Measurements from ENCODE around the gene BCDIN3D.
"Not testable (repeated sequence)": the region's sequence is repeated elsewhere in the genome, so short reads cannot be mapped to it uniquely, and the experiment has no call there.

Gene BCDIN3D

DNA sequence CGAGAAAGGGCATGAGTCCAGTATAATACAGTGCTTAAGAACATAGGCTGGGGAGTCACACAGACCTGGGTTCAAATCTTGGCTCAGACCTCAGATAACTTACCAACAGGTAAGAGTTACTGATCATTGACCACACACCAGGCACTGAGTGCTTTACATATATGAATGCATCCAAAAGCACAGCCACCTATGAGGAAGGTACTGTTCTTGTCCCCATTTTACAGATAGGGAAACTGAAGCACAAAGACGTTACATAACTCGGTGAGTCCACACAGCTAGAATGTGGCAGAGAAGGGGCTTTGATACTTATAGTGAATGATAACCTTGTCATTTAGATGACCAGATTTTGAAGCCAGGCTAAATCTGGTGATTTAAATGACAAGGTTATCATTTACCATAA lies 33.2 kb upstream of the BCDIN3D start:
- no peak for DNase-seq (ENCODE audit: low spot score)

DNA sequence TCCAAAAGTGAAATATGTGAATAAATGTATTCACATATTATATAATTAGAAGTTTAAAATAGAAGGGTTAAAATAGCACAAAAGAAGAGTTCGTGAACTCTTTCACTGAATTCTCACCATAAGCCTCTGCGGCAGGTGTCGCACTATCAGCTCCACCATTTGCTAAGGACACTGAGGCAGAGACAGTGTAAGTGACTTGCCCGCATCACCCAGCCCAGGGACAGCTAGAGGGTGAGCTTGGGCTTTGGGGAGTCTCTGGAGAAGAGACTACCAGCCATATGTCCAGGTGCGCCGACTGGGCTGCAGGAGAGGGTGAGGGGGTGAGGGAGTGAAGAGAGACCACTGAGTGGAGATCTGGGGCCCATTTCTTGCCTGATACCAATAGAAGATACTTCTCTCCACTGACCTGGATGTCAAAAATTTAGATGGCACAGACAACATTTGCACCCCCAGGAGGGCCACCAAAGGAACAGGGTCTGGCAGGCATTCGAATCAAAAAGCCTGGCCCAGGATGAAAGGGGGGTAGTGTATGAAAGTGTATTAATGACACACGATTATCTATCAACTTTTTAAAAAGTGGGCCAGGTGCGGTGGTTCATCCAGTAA lies 32.3 kb upstream of the BCDIN3D start:
- no peak for DNase-seq (ENCODE audit: low spot score)

DNA sequence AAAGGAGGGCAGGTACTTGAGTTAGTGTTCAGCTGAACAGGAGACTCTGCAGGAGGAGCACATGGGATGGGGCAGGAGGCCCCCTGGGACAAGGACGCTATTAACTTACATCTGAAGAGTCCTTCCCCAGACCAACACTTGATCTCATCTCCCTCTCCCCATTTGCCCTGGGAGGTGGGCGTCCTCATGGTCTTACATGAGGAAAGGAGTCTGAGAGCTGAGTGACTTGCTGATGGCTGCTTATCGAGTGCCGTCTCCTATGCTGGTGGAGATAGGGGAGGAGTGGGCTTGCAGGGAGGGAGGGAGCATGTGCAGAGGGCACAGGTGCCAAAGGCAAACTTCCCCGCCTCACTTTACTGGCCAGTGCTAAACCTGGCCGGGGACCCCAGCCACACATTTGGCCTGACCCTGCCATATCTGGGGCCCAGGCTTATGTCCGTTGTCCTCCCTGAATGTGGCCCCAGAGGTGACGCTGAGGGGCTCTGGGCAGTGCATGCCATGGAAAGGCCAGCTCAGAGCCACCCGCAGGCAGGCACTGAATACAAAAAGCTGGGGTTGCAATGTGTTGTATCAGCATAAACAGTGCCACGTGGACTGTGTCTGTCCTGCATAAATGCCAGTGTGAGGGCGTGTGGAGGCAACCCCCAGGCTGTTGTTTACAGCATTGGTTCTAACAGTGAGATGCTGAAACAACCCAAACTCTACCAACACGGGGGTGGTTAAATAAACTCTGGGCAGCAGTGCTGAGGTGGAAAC lies 31.4 kb upstream of the BCDIN3D start:
- no peak for DNase-seq (ENCODE audit: low spot score)

DNA sequence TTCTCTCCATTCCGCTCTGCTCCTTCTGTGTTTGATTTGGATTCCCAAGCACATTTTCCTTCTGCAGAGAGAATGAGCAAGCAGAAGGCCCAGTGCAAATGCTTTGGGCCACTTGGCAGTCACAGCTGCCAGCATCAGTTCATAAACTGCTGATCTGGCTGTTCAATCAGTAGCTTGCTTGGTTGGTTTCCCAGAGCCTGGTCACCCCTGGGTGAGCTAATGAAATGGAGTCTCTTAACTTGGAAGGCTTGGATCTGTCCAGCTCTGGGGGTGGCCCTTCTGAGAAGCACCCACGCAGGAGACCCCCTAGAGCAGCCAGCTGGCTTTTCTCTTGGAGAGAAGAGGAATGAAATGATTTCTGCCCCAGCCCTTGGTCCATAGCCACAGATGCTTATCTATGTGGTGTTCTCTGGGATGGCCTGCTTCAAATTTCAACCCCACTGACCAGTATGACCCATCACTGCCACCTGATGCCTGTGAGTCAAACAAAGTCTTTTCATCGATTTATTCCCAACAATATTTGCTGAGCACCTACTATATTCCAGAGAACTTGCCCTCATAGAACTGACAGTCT lies 30.5 kb upstream of the BCDIN3D start:
- no peak for DNase-seq (ENCODE audit: low spot score)

DNA sequence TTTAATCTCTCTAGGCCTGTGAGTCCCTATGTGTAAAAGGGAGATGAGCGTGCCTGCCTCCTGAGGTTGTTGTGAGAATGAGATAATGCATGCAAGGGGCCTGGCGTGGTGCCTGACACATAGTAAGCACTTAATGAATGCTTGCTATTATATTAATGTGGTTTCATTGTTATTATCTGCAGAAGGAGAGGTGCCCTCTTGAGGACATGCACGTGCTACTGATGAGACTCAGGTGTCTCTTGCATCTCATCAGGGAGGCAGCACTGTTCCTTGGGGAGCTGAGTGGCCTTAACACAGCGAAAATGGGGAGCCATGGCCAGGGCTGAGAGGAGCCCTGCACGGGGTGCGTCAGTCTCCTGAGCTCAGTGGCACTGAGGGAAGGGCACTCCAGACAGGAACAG lies 29.9 kb upstream of the BCDIN3D start:
- no peak for DNase-seq (ENCODE audit: low spot score)

GRCh38 chr12:49872381-49872780 lies 29.5 kb upstream of the BCDIN3D start:
- no peak for DNase-seq (ENCODE audit: low spot score)

- not testable (repeated sequence) for DNase-seq (ENCODE audit: low spot score)
These were observed 28.9 kb upstream of the BCDIN3D start for GRCh38 chr12:49871811-49872251.

DNA sequence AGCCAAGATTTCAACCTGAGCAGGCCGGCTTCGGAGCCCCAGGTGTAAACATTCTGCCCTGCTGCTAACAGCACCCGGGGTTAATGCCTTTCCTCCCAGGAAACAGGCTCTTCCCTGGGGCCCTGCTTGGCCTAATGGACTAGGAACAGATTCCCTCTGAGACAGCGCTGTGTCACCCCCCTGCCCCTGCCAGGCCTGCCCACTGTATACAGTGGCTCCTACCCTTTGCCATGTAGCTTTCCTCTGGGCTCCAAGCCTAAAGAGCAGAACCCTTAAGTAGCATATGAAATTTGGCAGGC lies 28.3 kb upstream of the BCDIN3D start:
- no peak for DNase-seq (ENCODE audit: low spot score)

DNA sequence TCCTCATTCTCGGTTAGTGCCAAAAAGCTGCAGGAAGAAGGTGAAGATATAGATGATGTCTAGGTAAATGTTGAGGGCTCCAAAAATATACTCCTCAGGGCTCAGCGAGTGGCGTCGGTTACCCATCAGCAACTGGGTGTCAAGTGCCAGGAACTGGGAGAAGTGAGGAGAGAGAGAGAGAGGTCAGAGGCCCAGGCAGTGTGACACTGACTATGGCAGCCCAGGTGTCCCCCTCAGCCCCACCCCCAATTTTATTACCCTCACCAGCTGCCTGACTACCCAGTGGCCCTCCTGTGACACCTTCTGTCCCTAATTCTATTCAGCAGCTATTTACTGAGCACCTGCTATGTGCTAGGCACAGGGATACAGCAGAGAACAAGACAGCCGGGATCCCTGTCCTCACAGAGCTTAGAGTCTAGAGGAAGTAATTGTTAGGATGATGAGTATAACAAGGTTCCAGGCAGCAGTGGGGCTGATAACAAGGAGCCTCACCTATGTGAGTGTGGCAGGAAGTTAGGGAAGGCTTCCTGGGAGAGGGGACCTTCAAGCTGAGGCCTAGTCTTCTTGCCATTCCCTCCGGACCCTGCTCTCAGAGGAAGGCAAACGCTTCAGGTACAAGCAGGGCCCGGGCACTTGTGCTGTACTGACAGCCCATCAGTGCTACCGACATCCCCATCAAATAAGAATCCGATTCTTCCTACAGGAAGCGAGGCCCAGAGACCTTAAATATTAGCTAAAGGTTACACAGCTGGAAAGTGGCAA lies 27.8 kb upstream of the BCDIN3D start:
- no peak for DNase-seq (ENCODE audit: low spot score)

- DNase-seq (ENCODE audit: low spot score), result no peak
These were observed 27.1 kb upstream of the BCDIN3D start for GRCh38 chr12:49869816-49870500.

GRCh38 chr12:49868952-49869815 lies 26.3 kb upstream of the BCDIN3D start:
- DNase-seq (ENCODE audit: low spot score), result peak; percentile 42

- DNase-seq (ENCODE audit: low spot score), result no peak
These were observed 25.5 kb upstream of the BCDIN3D start for GRCh38 chr12:49868449-49868848.

- peak; percentile 81 for DNase-seq (ENCODE audit: low spot score)
These were observed 24.9 kb upstream of the BCDIN3D start for GRCh38 chr12:49867570-49868341.

DNA sequence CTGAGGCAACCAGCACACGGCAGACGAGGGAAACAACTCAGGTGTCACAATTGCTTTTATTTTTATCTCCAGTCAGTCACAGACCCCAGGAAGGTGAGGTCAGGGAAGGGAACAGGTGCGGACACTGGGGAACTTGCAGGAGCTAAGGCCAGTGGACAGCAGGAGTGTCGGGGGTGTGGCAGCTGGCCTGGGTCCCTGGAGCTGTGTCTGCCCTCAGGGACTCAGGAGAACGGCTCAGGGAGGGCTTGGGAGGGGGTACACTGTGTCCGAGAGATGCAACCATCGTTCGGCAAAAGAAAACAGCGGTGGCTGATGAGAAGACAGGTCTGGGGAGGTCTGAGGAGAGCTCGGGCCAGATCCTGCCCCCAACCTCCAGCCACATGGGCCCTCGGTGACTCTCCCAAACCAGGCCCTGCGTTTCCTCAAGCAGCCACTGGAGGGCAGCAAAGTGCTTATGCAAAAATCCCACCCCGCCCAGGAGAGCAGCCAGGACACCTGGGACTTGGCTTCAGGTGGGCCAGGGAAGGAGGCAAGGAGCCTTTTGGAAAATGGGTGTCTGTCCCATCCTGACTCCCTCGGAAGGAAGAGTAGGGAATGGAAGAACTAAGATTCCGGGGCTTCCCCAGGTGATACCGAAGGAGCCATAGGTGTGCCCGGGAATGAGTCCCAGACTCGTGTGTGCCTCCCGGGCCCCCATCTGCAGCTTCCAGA lies 24.1 kb upstream of the BCDIN3D start:
- DNase-seq (ENCODE audit: low spot score), result peak; percentile 68

DNA sequence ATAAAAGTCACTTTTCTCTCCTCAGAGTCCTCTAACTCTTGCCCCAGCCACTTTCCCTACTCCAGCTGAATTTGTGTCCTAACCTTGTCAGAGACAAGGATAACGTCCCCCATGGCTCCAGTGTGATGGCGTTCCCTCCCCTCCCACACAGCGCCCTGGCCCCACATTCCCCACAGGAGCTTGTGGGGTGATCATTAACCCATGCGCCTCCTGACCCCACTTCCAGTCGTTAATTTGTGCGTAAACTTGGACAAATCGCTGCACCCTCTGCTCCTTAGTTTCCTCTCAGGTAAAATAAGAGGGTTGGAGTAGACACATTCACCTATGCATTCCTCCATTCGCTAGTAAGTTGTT lies 22.9 kb upstream of the BCDIN3D start:
- DNase-seq (ENCODE audit: low spot score), result no peak

DNA sequence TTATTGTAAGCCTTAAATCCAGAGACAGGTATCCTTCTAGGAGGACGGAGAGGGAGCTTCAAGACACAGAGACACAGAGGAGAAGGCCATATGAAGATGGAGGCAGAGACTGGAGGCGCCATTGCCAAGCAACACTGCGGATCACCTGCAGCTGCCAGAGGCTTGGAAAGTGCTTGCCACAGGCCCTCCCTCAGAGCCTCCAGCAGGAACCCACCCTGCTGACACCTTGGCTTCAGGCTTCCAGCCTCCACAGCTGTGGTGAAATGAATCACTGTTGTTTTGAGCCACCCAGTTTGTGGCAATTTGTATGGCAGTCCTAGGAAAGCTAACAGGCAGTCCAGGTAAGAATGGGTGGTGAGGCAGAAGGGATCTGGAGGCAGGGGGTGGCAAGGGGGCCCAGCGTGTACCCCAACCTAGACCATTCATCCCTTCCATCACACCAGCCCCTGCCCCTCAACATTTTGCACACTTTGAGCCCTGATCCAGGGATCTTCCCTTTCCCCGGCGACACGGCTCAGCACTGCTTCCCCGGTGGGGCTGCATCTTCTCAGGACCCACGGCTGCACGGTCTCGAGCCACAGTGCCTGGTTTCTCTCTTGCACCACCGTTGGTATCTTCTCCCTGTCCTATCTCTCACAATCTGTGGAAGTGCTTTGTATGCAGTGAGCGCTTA lies 22.3 kb upstream of the BCDIN3D start:
- DNase-seq (ENCODE audit: low spot score), result no peak

DNA sequence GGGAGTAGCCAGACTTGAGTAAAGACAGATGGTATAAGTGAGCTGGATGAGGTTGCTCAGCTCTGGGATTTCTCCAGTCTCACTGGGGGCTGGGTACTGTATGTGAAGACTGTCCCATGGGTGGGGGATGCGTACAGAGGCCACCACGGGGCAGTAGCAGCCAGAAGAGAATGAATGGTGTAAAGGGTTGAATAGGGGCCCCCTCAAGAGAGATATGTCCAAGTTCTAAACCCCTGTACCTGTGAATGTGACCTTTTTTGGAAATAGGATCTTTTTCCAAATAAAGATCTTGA lies 21.8 kb upstream of the BCDIN3D start:
- DNase-seq (ENCODE audit: low spot score), result no peak

- no peak for DNase-seq (ENCODE audit: low spot score)
These were observed 21.3 kb upstream of the BCDIN3D start for GRCh38 chr12:49863946-49864797.

GRCh38 chr12:49860921-49861320 lies 18.0 kb upstream of the BCDIN3D start:
- not testable (repeated sequence) for DNase-seq (ENCODE audit: low spot score)
